Measurements from ENCODE around the gene STARD6. TPM values are rescaled to one million over a fixed set of nuclear protein-coding genes. Genes with fewer than 3 reads are reported as not detected.

STARD6 gene
- total and polyA plus RNA-seq, 10 of the 15 experiments (the other 5 are each of a cell fraction or from before 2014, with no cell fraction given): 0.10 to 0.84 (median 0.34) TPM; not detected in 3

DNA sequence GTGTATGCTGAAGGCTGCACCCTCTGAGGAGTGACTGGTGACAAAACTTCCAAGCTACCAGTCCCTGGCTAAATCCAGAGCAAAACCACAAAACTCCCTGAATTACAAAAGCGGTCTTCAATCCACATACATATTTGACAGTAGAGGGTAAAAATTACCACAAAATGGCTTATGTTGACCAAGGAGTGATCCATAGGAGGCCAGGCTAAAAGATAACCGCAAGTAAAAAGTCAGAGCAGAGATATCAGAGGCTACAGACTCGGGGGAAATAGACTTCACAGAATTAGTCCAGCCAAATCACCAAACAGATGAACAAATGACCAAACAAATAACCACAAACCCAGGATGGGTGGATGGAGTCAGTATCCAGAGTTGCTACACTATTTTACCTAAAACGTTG, 19.4 kb downstream of the STARD6 start:
- Histone ChIP-seq H3K4me1 (ENCODE audit: control insufficient read depth, insufficient read depth, low read length) (no peaks in the 10 kb centered on the region), H3K79me2 (ENCODE audit: control insufficient read depth, insufficient read depth, low read length) (no peaks in the 10 kb centered on the region), H3K9me3 (replicated peaks; ENCODE audit: control insufficient read depth, insufficient read depth, low read length) (no peaks in the 10 kb centered on the region), H3K4me2 (ENCODE audit: control insufficient read depth, insufficient read depth) (no peak overlapping the region), H3K27ac (ENCODE audit: control insufficient read depth, insufficient read depth) (no peak overlapping the region), H3K4me3 (no peak overlapping the region), H3K9ac (ENCODE audit: control insufficient read depth, insufficient read depth, low read length) (no peak overlapping the region), H3K36me3 (ENCODE audit: control insufficient read depth in 2 of 2, insufficient read depth in 2 of 2, low read length in 1 of 2) (no peaks in the 10 kb centered on the region), H3K27me3 (replicated peaks in 1 of 2; ENCODE audit: control insufficient read depth in 2 of 2, insufficient read depth in 2 of 2, low read length in 1 of 2) (no peaks in the 10 kb centered on the region), H2AFZ (ENCODE audit: control insufficient read depth, low read depth, low read length) (no peak overlapping the region), H4K20me1 (ENCODE audit: control insufficient read depth, insufficient read depth) (no peaks in the 10 kb centered on the region)
- no peak for FAIRE-seq
- ChIA-PET SMC1A (ENCODE audit: uncharacterized antibody, unreplicated experiment) (no interaction called here), CTCF (no interaction called here), RAD21 (ENCODE audit: unreplicated experiment) (interaction anchor here (2.3 kb wide), 1 partner anchor 8 kb away, joined by 6 read pairs; no protein-coding TSS in a partner anchor), POLR2A (no interaction called here)
- TF ChIP-seq CBX3 (IDR thresholded peaks at IDR 0.05; ENCODE audit: borderline replicate concordance, low read depth): no peak
- TF ChIP-seq, protein P1, sequence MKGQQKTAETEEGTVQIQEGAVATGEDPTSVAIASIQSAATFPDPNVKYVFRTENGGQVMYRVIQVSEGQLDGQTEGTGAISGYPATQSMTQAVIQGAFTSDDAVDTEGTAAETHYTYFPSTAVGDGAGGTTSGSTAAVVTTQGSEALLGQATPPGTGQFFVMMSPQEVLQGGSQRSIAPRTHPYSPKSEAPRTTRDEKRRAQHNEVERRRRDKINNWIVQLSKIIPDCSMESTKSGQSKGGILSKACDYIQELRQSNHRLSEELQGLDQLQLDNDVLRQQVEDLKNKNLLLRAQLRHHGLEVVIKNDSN (IDR thresholded peaks at IDR 0.05; ENCODE audit: borderline replicate concordance, extremely low read length, insufficient read depth, low read depth, low read length): no peak
- no peak for TF ChIP-seq POU2F2 (IDR thresholded peaks at IDR 0.05; ENCODE audit: borderline replicate concordance, low read depth, low read length)
- no peak for TF ChIP-seq BHLHE40 (IDR thresholded peaks at IDR 0.05; ENCODE audit: borderline replicate concordance in 1 of 2, low read depth in 2 of 2, low read length in 1 of 2)
- no peak for TF ChIP-seq YBX1 (IDR thresholded peaks at IDR 0.05)
- no peak for TF ChIP-seq NFXL1 (IDR thresholded peaks at IDR 0.05; ENCODE audit: borderline replicate concordance)
- no peak for TF ChIP-seq SPI1 (IDR thresholded peaks at IDR 0.05; ENCODE audit: borderline replicate concordance, insufficient read depth, low read depth, low read length)
- no peak for TF ChIP-seq JUNB (IDR thresholded peaks at IDR 0.05)
- TF ChIP-seq, protein P2, sequence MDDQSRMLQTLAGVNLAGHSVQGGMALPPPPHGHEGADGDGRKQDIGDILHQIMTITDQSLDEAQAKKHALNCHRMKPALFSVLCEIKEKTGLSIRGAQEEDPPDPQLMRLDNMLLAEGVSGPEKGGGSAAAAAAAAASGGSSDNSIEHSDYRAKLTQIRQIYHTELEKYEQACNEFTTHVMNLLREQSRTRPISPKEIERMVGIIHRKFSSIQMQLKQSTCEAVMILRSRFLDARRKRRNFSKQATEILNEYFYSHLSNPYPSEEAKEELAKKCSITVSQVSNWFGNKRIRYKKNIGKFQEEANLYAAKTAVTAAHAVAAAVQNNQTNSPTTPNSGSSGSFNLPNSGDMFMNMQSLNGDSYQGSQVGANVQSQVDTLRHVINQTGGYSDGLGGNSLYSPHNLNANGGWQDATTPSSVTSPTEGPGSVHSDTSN (IDR thresholded peaks at IDR 0.05; ENCODE audit: insufficient replicate concordance, low read depth, low read length): no peak
- no peak for DNase-seq (ENCODE audit: low read depth, low spot score)
- no peak for ATAC-seq
- intact Hi-C loops (cut with micrococcal nuclease; ENCODE audit: unreplicated experiment) (no loop called here), in situ Hi-C loops (cut with MboI) (no loop called here)
- 72% methylated on average over 4 of the region's 4 CpGs for WGBS (ENCODE audit: insufficient coverage, insufficient replicate concordance, low lambda C conversion rate, missing lambda C conversion rate)
- BruUV-seq (replicated peaks): no TSS peak

All from GM12878 (cell line).